ENCODE data around the gene KLHL29. TPM values are rescaled to one million over a fixed set of nuclear protein-coding genes. Genes with fewer than 3 reads are reported as not detected.

KLHL29 gene
- total RNA-seq, 4 donors from 2014 or later, result 10.1 to 27.3 (median 15.7) TPM

DNA sequence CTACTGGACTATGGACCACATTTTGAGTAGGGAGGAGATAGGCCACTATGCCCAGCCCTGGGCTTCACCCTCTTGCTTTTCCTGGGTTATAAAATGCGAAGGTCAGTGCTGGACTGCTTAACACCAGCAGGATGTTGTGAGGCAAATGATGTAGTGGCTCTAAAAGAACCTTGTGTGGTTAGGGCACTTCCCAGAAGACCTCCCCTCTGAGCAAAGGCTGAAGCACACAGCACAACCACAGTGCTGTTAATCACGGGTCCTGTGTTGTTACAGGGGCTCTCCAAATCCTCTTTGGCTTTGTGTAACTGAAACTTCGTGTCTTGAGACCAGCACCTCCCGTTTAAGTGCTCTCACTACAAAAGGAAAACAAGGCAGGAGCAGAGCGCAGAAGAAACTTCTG, 166.9 kb downstream of the KLHL29 start:
- intact Hi-C loops (cut with DNase I; ENCODE audit: low total_unique reads), result no loop called here
- WGBS, 2 donors, result 85 to 89% methylated on average over 5 of the region's 5 CpGs
- no peak overlapping the region for H3K4me3 ChIP-seq (ENCODE audit: low read depth, poor library complexity, severe bottlenecking)
- DNase-seq (ENCODE audit: low spot score in 2 of 2), result no peak
- no peak for TF ChIP-seq POLR2A (IDR thresholded peaks at IDR 0.05)
- TF ChIP-seq, protein P1, sequence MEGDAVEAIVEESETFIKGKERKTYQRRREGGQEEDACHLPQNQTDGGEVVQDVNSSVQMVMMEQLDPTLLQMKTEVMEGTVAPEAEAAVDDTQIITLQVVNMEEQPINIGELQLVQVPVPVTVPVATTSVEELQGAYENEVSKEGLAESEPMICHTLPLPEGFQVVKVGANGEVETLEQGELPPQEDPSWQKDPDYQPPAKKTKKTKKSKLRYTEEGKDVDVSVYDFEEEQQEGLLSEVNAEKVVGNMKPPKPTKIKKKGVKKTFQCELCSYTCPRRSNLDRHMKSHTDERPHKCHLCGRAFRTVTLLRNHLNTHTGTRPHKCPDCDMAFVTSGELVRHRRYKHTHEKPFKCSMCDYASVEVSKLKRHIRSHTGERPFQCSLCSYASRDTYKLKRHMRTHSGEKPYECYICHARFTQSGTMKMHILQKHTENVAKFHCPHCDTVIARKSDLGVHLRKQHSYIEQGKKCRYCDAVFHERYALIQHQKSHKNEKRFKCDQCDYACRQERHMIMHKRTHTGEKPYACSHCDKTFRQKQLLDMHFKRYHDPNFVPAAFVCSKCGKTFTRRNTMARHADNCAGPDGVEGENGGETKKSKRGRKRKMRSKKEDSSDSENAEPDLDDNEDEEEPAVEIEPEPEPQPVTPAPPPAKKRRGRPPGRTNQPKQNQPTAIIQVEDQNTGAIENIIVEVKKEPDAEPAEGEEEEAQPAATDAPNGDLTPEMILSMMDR (IDR thresholded peaks at IDR 0.05), result no peak

DNA sequence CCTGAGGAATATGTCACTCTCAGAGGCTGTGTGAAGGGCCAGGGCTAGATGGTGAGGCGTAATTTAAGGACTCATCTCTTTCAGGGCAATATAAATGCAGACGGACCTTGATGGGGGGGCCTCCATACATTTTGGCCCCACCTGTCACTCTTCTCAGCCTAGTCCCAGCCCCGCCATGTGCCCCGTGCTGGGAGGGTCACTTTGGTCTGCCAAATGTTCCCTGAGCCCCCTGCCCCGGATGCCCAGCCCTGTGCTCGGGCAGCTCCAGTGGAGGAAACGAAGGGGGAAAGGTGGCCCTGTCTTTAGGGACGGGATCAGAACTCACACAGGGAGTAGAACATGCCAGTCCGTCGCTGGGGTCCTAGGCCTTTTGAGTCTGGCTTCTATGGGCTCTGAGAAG, 168.6 kb downstream of the KLHL29 start:
- no peak for DNase-seq (ENCODE audit: low spot score in 2 of 2)
- H3K4me3 ChIP-seq (ENCODE audit: low read depth, poor library complexity, severe bottlenecking), result no peak overlapping the region
- no peak for TF ChIP-seq POLR2A (IDR thresholded peaks at IDR 0.05)
- TF ChIP-seq, protein P1 (IDR thresholded peaks at IDR 0.05), result no peak
- intact Hi-C loops (cut with DNase I; ENCODE audit: low total_unique reads), result no loop called here
- WGBS, 2 donors, result 90 to 91% methylated on average over 9 to 10 of the region's 10 CpGs

DNA sequence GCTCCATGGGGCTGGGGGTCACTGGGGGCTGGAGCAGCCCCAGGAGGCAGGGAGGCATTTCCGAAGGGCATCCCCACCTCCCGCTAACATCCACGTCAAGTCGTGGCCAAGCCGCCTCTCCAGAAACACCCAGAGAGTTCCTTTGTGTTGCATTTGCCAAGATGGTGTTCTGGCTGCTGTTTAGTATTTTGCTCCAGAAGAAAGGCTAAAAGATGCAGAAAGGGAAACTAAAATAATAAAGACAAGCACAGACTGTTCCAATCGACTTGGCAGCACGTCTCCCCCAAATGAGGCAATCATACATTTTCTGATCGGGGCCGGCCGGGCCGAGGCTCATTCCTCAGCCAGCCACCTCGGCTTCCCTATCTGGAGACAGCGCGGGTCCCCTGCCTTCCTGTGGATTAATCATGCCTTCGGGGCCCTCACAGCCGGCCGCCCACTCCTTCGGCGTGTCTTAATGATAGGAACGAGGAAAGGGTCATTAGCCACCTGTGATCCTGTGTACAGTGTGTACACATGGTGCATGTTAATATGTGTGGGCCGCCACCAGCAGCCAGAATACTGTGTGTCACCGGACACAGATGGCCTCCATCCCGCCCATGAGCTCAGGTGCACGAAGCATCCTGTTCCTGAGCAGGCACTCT, 169.2 kb downstream of the KLHL29 start:
- intact Hi-C loops (cut with DNase I; ENCODE audit: low total_unique reads), result no loop called here

DNA sequence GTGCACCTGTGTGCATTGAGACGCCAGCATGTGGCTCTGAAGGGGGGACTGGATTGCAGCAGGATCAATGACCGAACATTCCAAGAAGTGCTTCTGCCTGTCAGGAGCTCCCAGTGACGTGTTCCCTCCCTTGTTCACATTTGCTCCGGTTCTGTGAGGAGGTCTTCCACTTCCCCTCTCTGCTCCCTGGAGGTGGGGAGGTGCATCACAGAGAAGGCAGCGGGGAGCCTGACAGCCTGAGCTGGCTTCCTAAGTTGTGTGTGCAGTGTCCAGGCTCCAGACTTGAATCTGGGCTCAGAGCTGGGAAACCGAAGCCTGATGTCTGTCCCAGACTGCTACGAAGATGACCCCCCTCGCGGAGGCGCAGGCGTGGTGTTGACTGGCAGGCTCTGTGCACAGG, 171.0 kb downstream of the KLHL29 start:
- WGBS, 2 donors, result 75% methylated on average over 6 of the region's 11 CpGs; no CpG with 5 or more reads in 1 of the 2 donors
- no peak for DNase-seq (ENCODE audit: low spot score in 2 of 2)
- intact Hi-C loops (cut with DNase I; ENCODE audit: low total_unique reads), result no loop called here
- no peak overlapping the region for H3K4me3 ChIP-seq (ENCODE audit: low read depth, poor library complexity, severe bottlenecking)
- TF ChIP-seq, protein P1 (IDR thresholded peaks at IDR 0.05), result no peak
- no peak for TF ChIP-seq POLR2A (IDR thresholded peaks at IDR 0.05)

More for the DNA sequence above, 169.2 kb downstream of the KLHL29 start:
- no peak overlapping the region for H3K4me3 ChIP-seq (ENCODE audit: low read depth, poor library complexity, severe bottlenecking)
- DNase-seq (ENCODE audit: low spot score in 2 of 2), result peak; percentile 59 to 91
- TF ChIP-seq, protein P1 (IDR thresholded peaks at IDR 0.05), result no peak
- TF ChIP-seq POLR2A (IDR thresholded peaks at IDR 0.05), result no peak
- WGBS, 2 donors, result 31 to 57% methylated on average over 24 of the region's 24 CpGs

DNA sequence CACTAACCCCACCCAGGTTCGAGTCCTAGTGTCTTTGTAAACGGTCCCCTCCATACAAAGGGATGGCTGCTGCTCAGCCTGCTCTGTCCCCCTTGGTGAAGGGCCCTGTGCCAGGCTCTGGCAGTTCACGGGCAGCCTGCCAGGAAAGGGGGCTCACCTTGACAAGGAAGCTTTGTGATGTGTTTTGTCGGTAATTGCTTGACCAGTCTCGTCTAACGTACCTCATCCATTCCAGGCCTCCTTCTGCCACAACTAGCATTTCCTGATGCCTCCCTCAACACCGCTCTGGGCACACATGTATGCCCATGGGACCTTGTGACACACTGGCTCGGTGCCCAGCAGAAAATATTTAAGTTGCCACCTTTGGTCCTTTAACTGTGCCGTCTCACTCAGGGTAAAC, 171.9 kb downstream of the KLHL29 start:
- H3K4me3 ChIP-seq (ENCODE audit: low read depth, poor library complexity, severe bottlenecking), result no peak overlapping the region
- DNase-seq (ENCODE audit: low spot score in 2 of 2), result no peak
- intact Hi-C loops (cut with DNase I; ENCODE audit: low total_unique reads), result no loop called here
- 75 to 79% methylated on average over 9 of the region's 9 CpGs for WGBS, 2 donors
- TF ChIP-seq, protein P1 (IDR thresholded peaks at IDR 0.05), result no peak
- TF ChIP-seq POLR2A (IDR thresholded peaks at IDR 0.05), result no peak

DNA sequence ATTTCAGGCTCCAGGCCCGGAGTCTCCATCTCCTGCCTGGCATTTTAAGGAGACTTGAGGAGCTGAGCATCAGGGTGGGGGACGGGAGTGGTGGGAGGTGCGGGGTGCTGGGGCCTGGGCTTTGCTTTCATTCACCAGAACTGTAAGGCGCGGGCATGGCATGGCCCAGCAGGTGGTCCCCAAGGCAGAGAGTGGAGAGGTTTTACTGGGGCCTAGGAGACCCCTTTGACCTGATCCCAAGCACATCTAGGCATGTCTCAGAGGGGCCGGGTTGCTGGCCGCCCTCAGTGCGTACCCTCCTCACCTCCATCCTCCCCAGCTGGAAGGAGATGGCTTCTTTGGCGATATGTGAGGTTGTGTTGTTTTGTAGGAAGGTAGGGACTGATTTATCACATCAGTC, 172.5 kb downstream of the KLHL29 start:
- no peak for TF ChIP-seq POLR2A (IDR thresholded peaks at IDR 0.05)
- TF ChIP-seq, protein P1 (IDR thresholded peaks at IDR 0.05), result no peak
- intact Hi-C loops (cut with DNase I; ENCODE audit: low total_unique reads), result no loop called here
- no peak for DNase-seq (ENCODE audit: low spot score in 2 of 2)
- 83 to 94% methylated on average over 9 of the region's 9 CpGs for WGBS, 2 donors
- no peak overlapping the region for H3K4me3 ChIP-seq (ENCODE audit: low read depth, poor library complexity, severe bottlenecking)
